HCT116 (cell line): ENCODE results near the gene TP53. TPM values are rescaled to one million over a fixed set of nuclear protein-coding genes. Genes with fewer than 3 reads are reported as not detected.

Experiments used
- ATAC-seq: fragments of 200-7000 bp; cut with Tn5 transposase; 2 replicates; pipeline ENCODE4 v1.9.1; 2020; ENCODE audit warnings: mild to moderate bottlenecking, moderate library complexity
- BruUV-seq: library from RNA; stranded (reverse); fragments of 400-500 nt; replicated peaks from 2 replicates; lab custom pipeline; 2021; lab: Mats Ljungman, UMichigan
- CTCF ChIA-PET: fragments of 300-600 bp; sonication (Branson Sonifier 250); formaldehyde crosslinking; loops from one replicate; lab custom pipeline; 2021; ENCODE audit warnings: antibody characterized with exemption; lab: Charles Lee
- POLR2A ChIA-PET: fragments of 300-600, 350-600 bp; sonication (Branson Sonifier 250); formaldehyde crosslinking; loops from one replicate; lab custom pipeline; 2021; ENCODE audit warnings: antibody characterized with exemption; lab: Charles Lee
- RAD21 ChIA-PET, 2 experiments: fragments of 300-600 bp; sonication (Branson Sonifier 250); formaldehyde crosslinking; loops; one replicate each; lab custom pipeline; 2023; ENCODE audit warnings: low total read pairs in 2 of 2; ENCODE audit not compliant: uncharacterized antibody in 2 of 2, unreplicated experiment in 2 of 2, low non-redundant PET in 1 of 2; lab: Charles Lee
- DNase-seq: peaks from one replicate; pipeline ENCODE4 v3.0.0-alpha.2; 2010; ENCODE audit warnings: low read depth, low spot score
- H2AFZ ChIP-seq: fragments of 200-600 bp; shearing (Covaris generic), sonication (generic); 2 replicates; pipeline ENCODE4 v1.6.1; 2017; ENCODE audit warnings: low read depth, mixed run types, mixed read lengths, antibody characterized with exemption, low read length; ENCODE audit not compliant: poor library complexity, severe bottlenecking
- H3K27ac ChIP-seq: 2 replicates; pipeline ENCODE4 v1.5.1; 2012; ENCODE audit warnings: low read depth, low read length
- H3K27me3 ChIP-seq: fragments of 200-600 bp; sonication (generic); 2 replicates; pipeline ENCODE4 v1.6.1; 2016; ENCODE audit warnings: mixed run types, low read length, mixed read lengths; ENCODE audit not compliant: insufficient read depth
- H3K36me3 ChIP-seq, 2 experiments: fragments of 200-500 bp in 1 of 2; fragments of 200-600 bp in 1 of 2; sonication (Bioruptor generic) in 1 of 2; sonication (generic) in 1 of 2; 2 replicates each; pipeline versions ENCODE4 v1.5.1 to v1.6.1; 2014 to 2016; ENCODE audit warnings: low read length in 2 of 2, inconsistent platforms in 1 of 2, mixed read lengths in 1 of 2, mixed run types in 1 of 2; ENCODE audit not compliant: insufficient read depth in 2 of 2, control insufficient read depth in 1 of 2
- H3K4me1 ChIP-seq, 2 experiments: fragments of 200-600 bp in 1 of 2; sonication (generic) in 1 of 2; 2 replicates each; pipeline versions ENCODE4 v1.5.1 to v1.6.1; 2012 to 2017; ENCODE audit warnings: low read length in 2 of 2, inconsistent platforms in 1 of 2, mild to moderate bottlenecking in 1 of 2, mixed read lengths in 1 of 2, mixed run types in 1 of 2, moderate library complexity in 1 of 2; ENCODE audit not compliant: insufficient read depth in 2 of 2, control insufficient read depth in 1 of 2
- H3K4me2 ChIP-seq: fragments of 200-600 bp; sonication (generic); 2 replicates; pipeline ENCODE4 v1.6.1; 2017; ENCODE audit warnings: mixed run types, low read length, mixed read lengths
- H3K4me3 ChIP-seq, 2 experiments: fragments of 200-600 bp in 1 of 2; sonication (generic) in 1 of 2; replicated peaks in 1 of 2; 2 replicates each; pipeline ENCODE4 v1.5.1; 2011 to 2016; ENCODE audit warnings: low read length in 2 of 2, control low read depth in 1 of 2, low read depth in 1 of 2, mild to moderate bottlenecking in 1 of 2, mixed read lengths in 1 of 2, mixed run types in 1 of 2
- H3K79me2 ChIP-seq: fragments of 200-600 bp; sonication (generic); 2 replicates; pipeline ENCODE4 v1.6.1; 2017; ENCODE audit warnings: mild to moderate bottlenecking, mixed run types, low read length, moderate library complexity, mixed read lengths; ENCODE audit not compliant: insufficient read depth
- H3K9ac ChIP-seq: fragments of 200-600 bp; sonication (generic); 2 replicates; pipeline ENCODE4 v1.6.1; 2016; ENCODE audit warnings: low read length, mixed read lengths
- H3K9me2 ChIP-seq: fragments of 200-600 bp; sonication (generic), shearing (Covaris generic); 2 replicates; pipeline ENCODE4 v1.6.1; 2017; ENCODE audit warnings: mixed run types, mild to moderate bottlenecking, moderate library complexity; ENCODE audit not compliant: insufficient read depth
- H3K9me3 ChIP-seq, 2 experiments: fragments of 200-500 bp in 1 of 2; fragments of 200-600 bp in 1 of 2; sonication (Bioruptor generic) in 1 of 2; sonication (generic) in 1 of 2; 2 replicates each; pipeline ENCODE4 v1.6.1; 2014 to 2017; ENCODE audit warnings: low read length in 2 of 2, mixed read lengths in 2 of 2, inconsistent platforms in 1 of 2, low read depth in 1 of 2, mild to moderate bottlenecking in 1 of 2, mixed run types in 1 of 2, moderate library complexity in 1 of 2; ENCODE audit not compliant: control insufficient read depth in 1 of 2, insufficient read depth in 1 of 2
- H4K20me1 ChIP-seq: fragments of 200-600 bp; sonication (generic), shearing (Covaris generic); 2 replicates; pipeline ENCODE4 v1.6.1; 2017; ENCODE audit warnings: mixed run types, mild to moderate bottlenecking, moderate library complexity; ENCODE audit not compliant: insufficient read depth
- ATF3 ChIP-seq: IDR thresholded peaks from 2 replicates; pipeline ENCODE4 v1.6.1; 2012
- CEBPB ChIP-seq: IDR thresholded peaks from 2 replicates; pipeline ENCODE4 v1.6.1; 2012; ENCODE audit warnings: low read depth
- ELF1 ChIP-seq: IDR thresholded peaks from 2 replicates; pipeline ENCODE4 v1.6.1; 2012; ENCODE audit warnings: low read depth, borderline replicate concordance
- JUND ChIP-seq: IDR thresholded peaks from 2 replicates; pipeline ENCODE4 v1.6.1; 2012
- MAX ChIP-seq: IDR thresholded peaks from 2 replicates; pipeline ENCODE4 v1.6.1; 2012
- REST ChIP-seq: IDR thresholded peaks from 2 replicates; pipeline ENCODE4 v1.6.1; 2012; ENCODE audit warnings: low read depth
- SIN3A ChIP-seq: IDR thresholded peaks from 2 replicates; pipeline ENCODE4 v1.6.1; 2012; ENCODE audit warnings: low read depth
- SP1 ChIP-seq: IDR thresholded peaks from 2 replicates; pipeline ENCODE4 v1.6.1; 2012; ENCODE audit warnings: low read depth
- TCF7L2 ChIP-seq: IDR thresholded peaks from 2 replicates; pipeline ENCODE4 v1.7.0; 2011; ENCODE audit warnings: borderline replicate concordance, inconsistent platforms; ENCODE audit not compliant: insufficient read depth, insufficient read length; ENCODE audit errors: extremely low read depth
- ZNF274 ChIP-seq: fragments of 200-500 bp; sonication (Bioruptor generic); IDR thresholded peaks from 2 replicates; pipeline ENCODE4 v1.6.1; 2014; ENCODE audit warnings: mild to moderate bottlenecking, low read depth, low read length, inconsistent platforms
- intact Hi-C: fragments of 100-400 bp; cut with micrococcal nuclease; formaldehyde crosslinking; loops from 2 replicates; pipeline ENCODE4 v1.10.0; 2022
- total RNA-seq: library from RNA; stranded (reverse); gene quantifications from one replicate; pipeline ENCODE4 v1.2.1, GENCODE V29; 2021; ENCODE audit not compliant: unreplicated experiment
- TF ChIP-seq, protein P1 (sequence below), 3 experiments: fragments of 200-600 bp in 1 of 3; sonication (generic) in 1 of 3; IDR thresholded peaks in 2 of 3; conservative IDR thresholded peaks in 1 of 3; 2 replicates each; pipeline ENCODE4 v1.5.1; 2012 to 2017; ENCODE audit warnings: low read depth in 2 of 3, low read length in 2 of 3, antibody characterized with exemption in 1 of 3, borderline replicate concordance in 1 of 3, control low read depth in 1 of 3, mild to moderate bottlenecking in 1 of 3, mixed read lengths in 1 of 3, mixed run types in 1 of 3, moderate library complexity in 1 of 3; ENCODE audit not compliant: insufficient read depth in 1 of 3

TP53 gene
- total RNA-seq, 1 experiment from 2014 or later, result 110 TPM

DNA sequence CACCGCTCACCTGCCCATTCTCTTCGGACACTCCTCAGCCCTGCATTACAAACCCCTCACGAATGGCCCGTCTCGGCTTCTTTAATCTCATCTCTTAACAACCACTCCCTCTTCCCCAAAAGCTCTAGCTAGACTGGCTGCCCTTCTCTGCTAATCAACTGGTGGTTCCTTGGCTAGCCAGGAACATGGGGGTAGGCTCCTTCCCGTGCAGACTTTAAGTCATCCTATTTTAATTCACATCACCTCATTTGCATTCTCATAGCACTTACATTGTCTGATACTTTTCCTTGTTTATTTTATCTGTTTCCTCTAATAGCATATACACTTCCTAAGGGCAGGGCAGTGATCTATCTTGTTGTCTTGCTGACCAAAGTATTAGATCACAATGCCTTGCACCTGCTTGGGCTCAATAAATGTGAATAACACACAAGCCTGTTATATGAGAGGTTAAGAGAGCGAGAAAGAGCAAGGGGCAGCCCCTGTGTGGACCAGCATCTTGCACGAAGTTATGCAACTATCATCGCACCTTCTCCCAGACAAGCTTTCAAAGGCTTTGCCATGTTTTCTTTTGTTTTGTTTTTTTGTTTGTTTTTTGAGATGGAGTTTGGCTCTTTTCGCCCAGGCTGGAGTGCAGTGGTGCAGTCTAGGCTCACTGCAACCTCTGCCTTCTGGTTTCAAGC is 9.8 kb downstream of the TP53 start:
- CTCF ChIA-PET, result no interaction called here
- Histone ChIP-seq H2AFZ (no peak overlapping the region), H4K20me1 (no peaks in the 10 kb centered on the region), H3K4me1 (no peaks in the 10 kb centered on the region), H3K27me3 (no peaks in the 10 kb centered on the region), H3K4me2 (no peak overlapping the region), H3K4me3 (no peak overlapping the region), H3K9ac (no peak overlapping the region), H3K9me3 (peaks cover 0 to 5% of the 10 kb centered on the region in 2 experiments; a peak in 1 of 4 replicates), H3K79me2 (peaks cover 14% of the 10 kb centered on the region), H3K9me2 (no peaks in the 10 kb centered on the region), H3K36me3 (peaks cover 17 to 19% of the 10 kb centered on the region in 2 experiments), H3K27ac (no peak overlapping the region)
- ATAC-seq (no peak), DNase-seq (no peak)
- POLR2A ChIA-PET, result no interaction called here
- RAD21 ChIA-PET, result no interaction called here
- TF ChIP-seq CEBPB (no peak), SP1 (no peak), REST (no peak), JUND (no peak), ZNF274 (no peak), MAX (no peak), ATF3 (no peak), TCF7L2 (no peak), SIN3A (no peak), ELF1 (no peak)
- TF ChIP-seq, protein P1, sequence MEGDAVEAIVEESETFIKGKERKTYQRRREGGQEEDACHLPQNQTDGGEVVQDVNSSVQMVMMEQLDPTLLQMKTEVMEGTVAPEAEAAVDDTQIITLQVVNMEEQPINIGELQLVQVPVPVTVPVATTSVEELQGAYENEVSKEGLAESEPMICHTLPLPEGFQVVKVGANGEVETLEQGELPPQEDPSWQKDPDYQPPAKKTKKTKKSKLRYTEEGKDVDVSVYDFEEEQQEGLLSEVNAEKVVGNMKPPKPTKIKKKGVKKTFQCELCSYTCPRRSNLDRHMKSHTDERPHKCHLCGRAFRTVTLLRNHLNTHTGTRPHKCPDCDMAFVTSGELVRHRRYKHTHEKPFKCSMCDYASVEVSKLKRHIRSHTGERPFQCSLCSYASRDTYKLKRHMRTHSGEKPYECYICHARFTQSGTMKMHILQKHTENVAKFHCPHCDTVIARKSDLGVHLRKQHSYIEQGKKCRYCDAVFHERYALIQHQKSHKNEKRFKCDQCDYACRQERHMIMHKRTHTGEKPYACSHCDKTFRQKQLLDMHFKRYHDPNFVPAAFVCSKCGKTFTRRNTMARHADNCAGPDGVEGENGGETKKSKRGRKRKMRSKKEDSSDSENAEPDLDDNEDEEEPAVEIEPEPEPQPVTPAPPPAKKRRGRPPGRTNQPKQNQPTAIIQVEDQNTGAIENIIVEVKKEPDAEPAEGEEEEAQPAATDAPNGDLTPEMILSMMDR (IDR thresholded peaks at IDR 0.05 in 2 of 3, conservative IDR thresholded peaks at IDR 0.05 in 1 of 3; ENCODE audit: borderline replicate concordance in 1 of 3, insufficient read depth in 1 of 3, low read depth in 2 of 3, low read length in 2 of 3), result no peak
- intact Hi-C loops, result no loop called here
- no TSS peak for BruUV-seq
